ENCODE results near the gene SLC35F3.
"Not testable (repeated sequence)": the region's sequence is repeated elsewhere in the genome, so short reads cannot be mapped to it uniquely, and the experiment has no call there.

The SLC35F3 gene

GRCh38 chr1:233904633-233905415, at the start of gene SLC35F3:
SLC35F3 (plus strand) TSS chr1:233904676.
- peak; percentile 32 to 39 for DNase-seq

- DNase-seq = no peak
Observed at GRCh38 chr1:233859446-233859845, 45.0 kb upstream of the SLC35F3 start.

- DNase-seq = no peak
Observed at GRCh38 chr1:233863901-233864545, 40.5 kb upstream of the SLC35F3 start.

GRCh38 chr1:233864578-233864977, 39.9 kb upstream of the SLC35F3 start:
- no peak for DNase-seq

- DNase-seq = no peak
Observed at GRCh38 chr1:233865216-233865615, 39.3 kb upstream of the SLC35F3 start.

GRCh38 chr1:233865902-233866301, 38.6 kb upstream of the SLC35F3 start:
- no peak for DNase-seq

GRCh38 chr1:233867028-233867427, 37.4 kb upstream of the SLC35F3 start:
- no peak for DNase-seq

GRCh38 chr1:233868461-233868860, 36.0 kb upstream of the SLC35F3 start:
- DNase-seq = no peak

GRCh38 chr1:233869680-233870079, 34.8 kb upstream of the SLC35F3 start:
- no peak for DNase-seq

GRCh38 chr1:233873666-233874065, 30.8 kb upstream of the SLC35F3 start:
- DNase-seq = no peak

- no peak for DNase-seq
Observed at GRCh38 chr1:233879841-233880240, 24.6 kb upstream of the SLC35F3 start.

- no peak for DNase-seq
Observed at GRCh38 chr1:233883671-233884070, 20.8 kb upstream of the SLC35F3 start.

GRCh38 chr1:233884461-233885151, 19.9 kb upstream of the SLC35F3 start:
- DNase-seq = no peak

- no peak for DNase-seq
Observed at GRCh38 chr1:233885196-233885920, 19.1 kb upstream of the SLC35F3 start.

- not testable (repeated sequence) for DNase-seq
Observed at GRCh38 chr1:233891151-233891550, 13.3 kb upstream of the SLC35F3 start.

- no peak for DNase-seq
Observed at GRCh38 chr1:233897325-233898162, 6.9 kb upstream of the SLC35F3 start.

- no peak for DNase-seq
Observed at GRCh38 chr1:233901495-233901894, 3.0 kb upstream of the SLC35F3 start.

GRCh38 chr1:233905416-233906051, 1.1 kb downstream of the SLC35F3 start:
- no peak for DNase-seq

- DNase-seq = no peak
Observed at GRCh38 chr1:233907151-233907550, 2.7 kb downstream of the SLC35F3 start.

GRCh38 chr1:233908092-233908491, 3.6 kb downstream of the SLC35F3 start:
- no peak for DNase-seq

- DNase-seq = no peak
Observed at GRCh38 chr1:233909195-233909594, 4.7 kb downstream of the SLC35F3 start.

- no peak for DNase-seq
Observed at GRCh38 chr1:233912447-233912846, 8.0 kb downstream of the SLC35F3 start.

Data from activated T-cell treated with anti-CD3 and anti-CD28 coated beads, Interleukin-2, amount 50 U/mL, for 48 hours (primary cell).